Adipose tissue (tissue), 3 donors: ENCODE measurements around the gene ATXN1. TPM values are rescaled to one million over a fixed set of nuclear protein-coding genes. Genes with fewer than 3 reads are reported as not detected.

Experiments
- H3K27ac ChIP-seq: one replicate; pipeline ENCODE4 v1.5.1; 2013; ENCODE audit warnings: low read depth, low read length
- WGBS, 3 donors: extraction: QIAGEN DNeasy Blood & Tissue Kit; methylation state at CpG; one replicate each; pipeline ENCODE4 v1.1.7; 2013; 5-methylcytosine and 5-hydroxymethylcytosine counted together
- polyA plus RNA-seq, 3 donors: library from polyadenylated mRNA; stranded (reverse); fragments of 200-250 nt; gene quantifications; one replicate each; pipeline ENCODE4 v1.2.3, GENCODE V29; 2013
- donor health status: healthy with polysubstance abuse.
- donor health status: Bipolar disorder and iron deficiency.
- donor health status: healthy.

The ATXN1 gene
- polyA plus RNA-seq, 3 donors: 2.6 to 7.2 (median 6.8) TPM

DNA sequence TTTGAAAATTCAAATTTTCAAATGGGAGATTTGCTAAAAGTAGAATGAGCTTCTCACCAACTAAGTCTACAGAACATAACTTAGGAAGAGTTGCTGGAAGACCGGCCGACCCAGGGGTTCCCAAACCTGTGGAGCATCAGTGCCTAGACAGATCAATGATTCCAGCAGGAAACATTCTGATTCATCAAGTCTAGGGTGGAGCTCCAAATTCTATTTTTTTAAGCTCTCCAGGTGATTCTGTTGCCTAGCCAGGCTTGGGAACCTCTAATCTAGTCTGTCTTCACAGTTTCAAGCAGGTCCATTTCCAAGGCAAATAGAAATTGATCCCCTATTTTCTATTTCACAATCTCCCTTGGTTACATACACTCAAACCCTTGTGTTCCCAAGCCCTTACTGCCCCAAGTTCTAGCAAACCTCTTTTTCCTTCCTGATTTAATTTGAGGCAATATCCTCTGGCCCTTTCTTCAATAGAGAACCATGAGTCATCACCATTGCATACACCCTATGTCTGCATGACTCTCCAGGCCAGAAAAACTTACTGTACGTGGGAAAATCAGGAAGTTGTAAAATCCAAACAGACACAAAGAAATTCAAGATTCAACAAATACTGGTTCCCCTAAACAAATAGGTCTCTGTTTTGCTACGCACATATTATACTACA, 8.9 kb downstream of the ATXN1 start:
- H3K27ac ChIP-seq: no peak overlapping the region
- 59 to 82% (median 62%) methylated on average over 4 of the region's 4 CpGs for WGBS, 3 donors

DNA sequence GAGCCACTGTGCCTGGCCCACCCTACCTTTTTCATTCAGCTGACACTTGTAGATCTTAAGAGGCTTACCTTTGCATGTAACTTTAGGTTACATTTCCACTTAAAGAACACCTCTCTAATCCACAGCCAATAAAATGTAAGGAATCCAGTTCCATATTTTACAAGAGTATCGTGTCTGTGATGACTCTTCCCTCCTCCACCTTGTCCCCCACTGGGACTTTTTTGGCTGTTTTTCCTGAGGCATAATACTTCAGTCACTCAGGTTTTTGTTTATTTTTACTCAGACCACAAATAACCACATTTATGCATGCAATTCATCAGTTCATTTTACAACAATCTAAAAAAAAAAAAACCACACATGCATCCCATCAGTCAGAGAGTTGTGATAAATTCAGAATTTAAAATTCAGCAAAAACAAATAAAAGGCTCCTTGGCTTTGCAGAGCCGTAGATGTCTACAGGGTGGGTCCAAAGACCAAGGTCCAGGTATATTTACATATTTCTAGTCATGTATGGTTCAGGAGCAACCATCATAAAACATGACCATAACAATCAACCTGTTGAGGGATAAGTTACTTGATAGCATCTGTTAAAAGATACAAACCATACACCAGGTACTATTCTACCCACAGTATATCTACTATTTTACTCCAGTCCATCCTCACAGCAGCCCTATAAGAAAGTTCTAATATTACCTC, 9.9 kb downstream of the ATXN1 start:
- no peak overlapping the region for H3K27ac ChIP-seq
- WGBS, 3 donors: 64 to 90% (median 79%) methylated on average over 2 of the region's 2 CpGs

DNA sequence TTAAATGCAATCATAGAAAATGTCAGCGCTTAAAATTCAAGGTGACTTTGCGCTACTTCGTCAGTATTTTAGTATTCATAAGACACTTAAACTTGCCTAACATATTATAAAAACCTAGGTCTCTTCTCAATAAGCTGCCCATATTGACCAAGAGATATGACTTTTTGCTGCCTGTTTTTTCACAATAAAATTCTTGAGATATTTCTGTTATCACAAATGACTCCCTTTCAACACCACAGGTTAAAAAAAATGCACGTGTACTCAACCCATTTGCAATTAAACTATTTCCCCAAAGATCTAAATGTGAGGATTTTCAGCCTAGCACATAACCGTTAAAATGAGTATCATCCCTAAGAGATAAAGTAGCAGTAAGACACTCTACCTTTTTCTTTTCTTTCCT, 10.7 kb downstream of the ATXN1 start:
- no peak overlapping the region for H3K27ac ChIP-seq
- 85 to 90% (median 89%) methylated on average over 5 of the region's 5 CpGs for WGBS, 3 donors

DNA sequence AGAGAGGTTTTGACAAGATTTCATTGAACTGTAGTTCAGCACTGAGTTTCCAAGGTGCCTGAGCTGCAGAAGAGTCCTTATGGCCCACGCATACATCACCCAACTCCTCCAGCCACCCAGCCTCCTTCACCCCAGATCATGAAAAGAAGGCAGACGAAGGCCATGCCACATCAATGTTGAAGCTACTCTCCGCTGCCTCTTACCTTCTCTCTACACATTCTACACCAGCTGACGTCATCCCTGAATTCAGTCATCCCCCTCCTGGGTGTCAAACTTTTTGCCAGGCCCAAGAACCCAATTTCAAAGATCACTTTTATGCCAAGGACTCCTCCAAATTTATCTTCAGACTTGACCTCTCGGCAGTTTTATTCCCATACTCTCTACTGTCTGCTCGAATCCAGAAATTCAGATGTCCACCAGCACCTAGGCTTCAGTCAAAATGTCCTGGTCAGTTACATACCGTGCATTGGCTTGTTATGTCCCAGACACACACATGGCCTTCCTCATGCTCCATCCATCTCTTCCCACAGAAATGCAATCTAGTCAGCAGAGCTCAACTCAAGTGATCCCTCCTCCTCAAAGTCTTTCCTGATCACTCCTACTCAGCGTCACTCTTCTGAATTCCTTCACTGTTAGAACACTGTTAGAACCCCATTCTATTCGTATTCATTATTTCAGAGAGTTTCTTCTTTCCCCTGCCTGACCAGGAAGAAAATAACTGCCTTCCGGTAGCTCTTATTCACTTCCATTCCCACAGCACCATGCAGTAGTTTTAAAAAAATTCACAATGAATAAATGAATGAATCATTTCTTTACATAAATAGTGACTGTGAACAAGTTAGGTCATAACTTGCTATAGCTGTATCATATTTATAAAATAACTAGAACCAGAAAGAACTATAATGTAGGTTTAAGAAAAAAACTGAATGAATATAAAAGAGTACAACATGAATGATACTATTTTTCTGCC, 11.5 kb downstream of the ATXN1 start:
- WGBS, 3 donors: 94 to 95% (median 95%) methylated on average over 10 of the region's 10 CpGs
- no peak overlapping the region for H3K27ac ChIP-seq

DNA sequence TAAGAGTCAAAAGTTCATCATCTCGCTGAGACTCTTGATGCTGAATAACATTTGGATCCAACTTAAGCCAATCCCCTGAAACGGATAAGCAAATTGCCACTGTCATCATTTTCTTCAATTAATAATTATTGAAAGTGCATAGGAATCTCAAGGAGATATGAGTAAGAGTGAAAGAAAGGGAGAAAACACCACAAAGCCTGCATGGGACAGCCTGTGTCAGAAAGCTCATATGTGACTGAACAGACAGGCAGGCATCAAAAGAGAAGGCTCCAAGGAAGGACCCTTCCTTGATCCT, 13.3 kb downstream of the ATXN1 start:
- 54 to 65% (median 55%) methylated on average over 2 of the region's 2 CpGs for WGBS, 3 donors
- H3K27ac ChIP-seq: no peak overlapping the region

DNA sequence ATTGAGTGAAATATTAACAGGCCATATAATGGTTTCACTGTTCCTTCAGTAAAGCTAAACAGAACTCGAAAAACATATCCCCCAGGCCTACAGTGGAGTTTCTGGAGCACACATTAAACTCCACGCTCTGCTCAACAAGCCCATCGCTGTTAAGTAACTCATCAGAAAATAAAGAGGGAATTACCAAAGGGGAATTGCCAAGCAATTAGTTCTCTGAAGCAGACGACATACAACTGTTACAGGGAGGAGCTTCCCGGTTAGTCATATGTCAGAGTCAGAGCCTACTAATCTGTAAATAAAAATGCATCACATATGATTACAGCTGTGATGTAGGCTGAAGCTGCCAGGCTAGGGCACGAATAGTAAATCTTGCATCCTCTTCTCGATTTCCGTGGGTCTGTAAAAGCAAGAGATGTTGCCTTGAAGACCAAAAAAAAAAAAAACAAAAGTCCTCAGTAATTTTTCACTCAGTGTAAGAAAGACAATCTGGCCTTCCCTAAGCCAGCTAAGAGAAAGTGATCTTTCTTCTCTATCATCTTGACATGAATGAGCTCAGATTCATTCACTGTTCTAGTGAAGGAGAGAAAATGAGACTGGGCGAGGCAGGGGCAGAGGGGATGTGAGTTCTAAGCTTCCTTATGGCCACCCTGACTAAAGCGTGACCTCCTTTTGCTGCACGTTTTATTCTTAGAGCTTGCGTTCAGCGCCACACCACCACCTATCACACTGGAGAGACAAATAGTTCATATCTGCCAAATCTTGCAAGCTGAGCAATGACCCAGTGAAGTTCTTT, 13.8 kb downstream of the ATXN1 start:
- 46 to 64% (median 57%) methylated on average over 13 of the region's 13 CpGs for WGBS, 3 donors
- H3K27ac ChIP-seq: no peak overlapping the region

DNA sequence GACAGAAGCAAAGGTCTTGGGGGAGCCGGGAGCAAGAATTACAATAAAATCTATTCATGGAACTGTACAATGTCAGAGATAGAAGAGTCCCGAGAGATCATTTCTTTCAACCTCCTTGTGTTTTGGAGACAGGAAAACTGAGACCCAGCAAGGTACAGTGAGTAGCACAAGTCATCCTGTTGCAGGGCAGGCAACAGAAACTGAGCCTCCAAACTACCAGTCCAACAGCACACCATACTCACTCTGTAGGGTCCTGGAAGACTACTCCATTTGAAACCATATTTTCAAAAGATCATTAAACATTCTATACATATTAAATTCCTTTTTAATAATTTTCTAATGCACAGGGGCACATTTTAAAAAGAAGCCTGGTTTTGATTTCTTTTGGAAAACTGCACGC, 14.4 kb downstream of the ATXN1 start:
- H3K27ac ChIP-seq: no peak overlapping the region
- 55 to 94% (median 91%) methylated on average over 3 of the region's 3 CpGs for WGBS, 3 donors

DNA sequence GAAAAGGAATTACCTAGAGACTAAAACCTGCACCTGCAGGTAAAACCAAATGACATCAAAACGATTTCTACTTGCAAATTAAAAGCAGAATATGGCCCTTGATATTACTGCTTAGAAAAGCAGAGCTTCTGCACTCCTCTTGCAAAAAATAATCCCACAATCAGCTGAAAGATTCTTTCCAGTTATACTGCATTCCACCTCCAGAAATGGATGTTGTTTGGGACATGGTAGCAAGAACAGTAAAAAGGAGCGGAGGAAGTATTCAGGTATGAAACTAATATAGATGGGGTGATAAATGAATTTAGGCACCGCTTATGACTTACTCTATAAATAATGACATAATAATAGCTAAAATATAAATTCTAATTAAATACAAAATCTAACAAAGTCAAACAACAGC, 14.9 kb downstream of the ATXN1 start:
- H3K27ac ChIP-seq: no peak overlapping the region
- 58 to 93% (median 80%) methylated on average over 3 of the region's 3 CpGs for WGBS, 3 donors

DNA sequence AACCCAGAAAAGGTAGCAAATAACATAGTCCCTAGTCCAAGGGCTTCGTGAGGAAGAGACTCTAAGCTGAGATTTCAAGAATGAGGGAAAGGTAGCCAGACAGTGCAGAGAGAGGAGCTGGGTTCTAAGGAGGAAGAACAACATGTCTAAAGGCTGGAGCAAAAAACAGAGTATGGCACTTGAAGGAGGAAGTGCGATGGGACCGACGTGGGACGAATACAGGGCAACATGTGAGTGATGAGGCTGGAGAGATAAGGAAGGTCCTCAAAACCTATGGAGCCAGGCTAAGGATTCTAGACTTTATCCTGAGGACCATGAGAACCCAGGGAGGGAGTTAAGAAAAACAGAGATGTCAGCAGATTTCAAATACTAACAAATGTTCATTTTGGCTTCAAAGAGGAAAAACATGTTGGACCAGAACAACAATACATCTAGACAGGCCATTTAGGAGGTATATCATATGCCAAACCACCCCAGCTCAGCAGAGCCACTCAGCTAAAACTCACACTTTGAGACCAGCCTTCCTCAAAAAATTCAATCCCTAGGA, 17.5 kb downstream of the ATXN1 start:
- WGBS, 3 donors: 73 to 90% (median 74%) methylated on average over 5 of the region's 5 CpGs
- no peak overlapping the region for H3K27ac ChIP-seq

DNA sequence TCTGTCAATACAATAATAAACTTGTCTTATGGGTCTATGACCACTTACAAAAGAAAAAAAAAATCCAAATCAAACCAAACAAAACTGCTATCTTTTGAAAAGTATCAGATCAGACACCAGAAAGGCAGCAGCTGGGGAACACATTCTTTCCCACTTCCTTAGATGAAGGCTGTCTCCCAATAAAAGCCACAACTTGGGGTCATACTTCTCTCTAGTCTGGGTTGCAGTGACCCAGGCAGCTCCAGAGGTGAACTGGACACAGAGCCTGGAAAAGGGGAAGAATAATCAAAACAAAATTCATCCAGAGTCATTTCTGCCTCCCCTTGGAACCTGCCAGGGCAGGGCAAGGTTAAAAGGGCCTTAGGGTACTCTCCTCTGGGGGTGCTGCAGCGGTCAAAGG, 19.1 kb downstream of the ATXN1 start:
- H3K27ac ChIP-seq: no peak overlapping the region
- WGBS, 3 donors: 88 to 96% (median 95%) methylated on average over 1 of the region's 1 CpG

DNA sequence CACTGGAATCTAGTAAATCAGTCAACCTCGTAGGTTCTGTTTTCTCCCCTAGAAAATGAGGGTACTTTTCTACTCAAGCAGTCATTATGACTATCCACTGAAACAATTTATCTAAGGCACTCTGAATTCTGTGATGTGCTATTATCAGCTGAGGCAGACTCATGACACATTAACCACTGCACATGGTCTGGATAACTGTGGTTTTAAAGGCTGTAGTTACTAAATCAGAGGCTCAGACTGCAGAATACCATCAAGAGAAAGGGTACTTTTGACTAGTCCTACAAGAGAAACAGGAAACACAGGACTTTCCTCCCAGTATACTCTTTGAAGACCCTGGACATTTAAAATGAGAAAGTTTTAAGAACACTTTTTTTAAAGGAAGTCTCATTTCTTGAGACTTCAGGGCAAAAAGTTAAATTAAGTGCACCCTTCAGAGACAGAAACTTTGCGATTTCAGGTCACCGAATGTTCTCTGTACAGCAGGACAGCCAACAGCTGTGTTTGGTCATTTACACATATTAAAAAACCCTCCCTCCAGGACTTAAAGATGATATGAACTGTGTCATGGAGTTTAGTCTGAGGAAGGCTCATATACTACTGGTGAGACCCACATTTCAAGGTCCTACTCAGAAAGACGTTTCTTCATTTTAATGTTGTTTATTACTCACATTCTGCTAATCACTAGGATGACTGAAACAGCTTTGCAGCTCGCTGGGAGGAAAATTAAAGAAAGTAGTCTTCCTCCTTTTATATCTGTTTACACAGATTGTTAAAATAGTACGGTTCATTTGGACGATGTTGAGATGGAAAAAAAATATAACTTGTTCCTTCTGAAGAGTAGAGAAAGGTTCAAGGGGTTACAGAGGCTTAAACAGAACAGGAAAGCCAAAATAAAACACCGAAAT, 19.9 kb downstream of the ATXN1 start:
- WGBS, 3 donors: 68 to 73% (median 70%) methylated on average over 8 of the region's 8 CpGs
- no peak overlapping the region for H3K27ac ChIP-seq

DNA sequence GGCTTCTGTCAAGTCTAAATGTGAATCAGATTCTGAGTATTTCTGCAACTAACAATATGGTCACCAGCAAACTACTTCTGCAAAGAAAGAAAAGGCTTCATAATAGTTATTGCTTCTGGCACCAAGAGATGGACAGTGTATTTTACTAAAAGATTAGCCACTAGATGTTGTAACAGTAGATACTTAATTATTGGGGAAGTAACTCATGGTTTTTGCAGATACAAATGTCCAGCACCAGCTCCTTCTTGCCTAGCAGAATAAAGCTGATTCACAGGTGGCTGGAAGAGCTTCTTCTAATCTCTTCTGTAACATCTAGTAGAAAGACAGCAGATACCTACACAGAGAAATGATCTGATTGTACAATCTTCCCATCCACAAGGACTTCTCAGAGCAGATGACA, 21.2 kb downstream of the ATXN1 start:
- H3K27ac ChIP-seq: no peak overlapping the region

DNA sequence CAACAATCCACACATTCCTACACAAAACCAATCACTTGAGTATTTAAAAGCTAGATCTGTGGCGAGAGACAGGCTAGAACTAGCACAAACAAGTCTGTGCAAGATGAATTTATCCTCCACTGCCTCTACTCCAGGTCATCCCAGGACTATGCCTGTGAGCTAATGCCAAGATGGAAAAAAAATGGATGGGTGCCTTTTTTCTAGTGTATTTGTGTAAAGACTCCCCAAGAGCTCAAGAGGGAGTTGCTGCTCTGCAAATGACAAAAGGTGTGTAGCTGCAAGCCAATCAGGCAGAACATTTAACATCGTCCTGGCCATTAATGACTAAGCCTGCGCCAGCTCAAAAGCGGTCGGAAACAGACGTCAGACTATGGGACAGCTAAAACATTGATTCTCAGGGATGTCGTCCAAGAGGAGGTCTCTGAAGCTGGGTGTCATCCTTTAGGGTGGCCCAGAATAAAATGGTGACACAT, 21.9 kb downstream of the ATXN1 start:
- H3K27ac ChIP-seq: no peak overlapping the region
- WGBS, 3 donors: 85 to 87% (median 86%) methylated on average over 7 of the region's 7 CpGs

DNA sequence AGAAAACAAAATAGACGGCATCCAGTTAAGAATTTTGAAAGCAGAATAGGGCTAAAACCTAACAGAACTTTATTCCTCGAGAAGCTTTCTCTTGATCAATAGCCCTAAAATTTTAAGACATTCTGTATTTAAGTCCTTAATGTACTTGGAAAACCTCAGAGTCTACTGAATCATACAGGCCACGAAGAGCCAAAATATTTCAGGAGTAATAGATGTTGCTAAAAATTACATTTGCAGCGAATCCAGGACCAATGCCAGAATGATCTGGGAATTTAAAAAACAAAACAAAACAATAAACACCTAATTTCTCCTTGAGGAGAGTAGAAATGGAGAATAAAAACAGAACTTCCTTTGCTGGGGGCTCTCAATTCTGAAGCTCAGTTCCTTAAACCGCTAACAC, 23.3 kb downstream of the ATXN1 start:
- no peak overlapping the region for H3K27ac ChIP-seq
- 59 to 87% (median 63%) methylated on average over 5 of the region's 5 CpGs for WGBS, 3 donors

DNA sequence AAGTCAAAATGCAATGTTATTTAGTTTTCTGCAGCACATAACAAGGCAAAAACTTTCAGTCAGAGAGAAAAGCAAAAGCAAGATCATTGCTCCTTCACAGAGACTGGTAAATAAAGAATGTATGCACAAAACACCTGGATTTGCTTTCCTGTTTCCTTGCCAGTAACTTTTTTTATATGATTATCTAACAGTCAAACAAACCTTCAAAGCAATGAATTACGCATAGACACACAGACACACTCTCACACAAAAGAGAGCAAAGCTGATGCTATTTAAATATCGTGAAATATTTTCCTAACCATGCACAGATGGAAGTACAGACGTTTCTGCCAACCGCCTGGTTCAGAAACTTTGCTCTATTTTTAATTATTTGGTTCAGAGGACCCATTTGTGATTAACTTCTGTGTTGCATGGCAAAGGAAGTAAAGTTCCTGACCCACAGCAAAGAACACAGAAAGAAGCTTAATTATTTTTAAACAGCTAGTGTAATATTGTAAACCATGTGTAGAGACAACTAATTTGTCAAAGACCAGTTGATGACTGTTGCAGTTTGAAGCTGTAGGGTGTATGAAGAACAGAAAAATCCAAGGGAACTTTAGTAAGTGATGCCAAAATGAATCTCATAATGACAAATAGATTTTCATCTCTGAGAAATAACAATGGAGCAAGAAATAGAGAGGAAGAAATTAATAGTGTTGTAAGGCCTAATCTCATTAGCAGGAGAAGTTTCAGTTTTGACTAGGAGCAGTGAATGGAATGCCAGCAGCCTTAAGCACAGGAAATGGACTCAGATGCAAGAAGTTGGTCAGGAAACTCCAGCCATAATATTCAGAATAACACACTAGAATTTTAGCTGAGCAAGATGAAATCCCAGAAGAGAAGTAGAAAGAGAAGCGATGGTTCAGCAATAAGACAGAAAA, 24.1 kb downstream of the ATXN1 start:
- H3K27ac ChIP-seq: no peak overlapping the region
- 25 to 49% (median 43%) methylated on average over 5 of the region's 5 CpGs for WGBS, 3 donors

DNA sequence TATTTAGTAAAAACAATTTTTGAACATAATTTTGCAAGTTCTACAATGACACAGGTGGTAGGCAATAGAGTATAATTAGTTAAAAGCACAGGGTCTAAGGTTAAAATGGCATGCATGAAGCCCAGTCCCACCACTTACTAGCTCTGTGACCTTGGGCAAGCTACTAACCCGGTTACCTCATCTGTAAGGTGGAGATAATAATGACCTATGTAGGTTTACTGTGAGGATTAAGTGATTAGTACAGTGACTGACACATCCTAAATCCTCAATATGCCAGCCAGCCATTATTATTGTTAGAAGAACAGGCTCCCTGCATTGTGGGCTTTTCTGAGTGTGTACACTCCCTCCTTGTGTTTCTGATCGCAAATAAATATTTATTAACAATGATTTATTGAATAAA, 26.2 kb downstream of the ATXN1 start:
- 65 to 86% (median 77%) methylated on average over 2 of the region's 2 CpGs for WGBS, 3 donors

More for the DNA sequence above, 26.2 kb downstream of the ATXN1 start:
- H3K27ac ChIP-seq: no peak overlapping the region
